ENCODE data around the gene DLGAP1.

DLGAP1 gene

DNA sequence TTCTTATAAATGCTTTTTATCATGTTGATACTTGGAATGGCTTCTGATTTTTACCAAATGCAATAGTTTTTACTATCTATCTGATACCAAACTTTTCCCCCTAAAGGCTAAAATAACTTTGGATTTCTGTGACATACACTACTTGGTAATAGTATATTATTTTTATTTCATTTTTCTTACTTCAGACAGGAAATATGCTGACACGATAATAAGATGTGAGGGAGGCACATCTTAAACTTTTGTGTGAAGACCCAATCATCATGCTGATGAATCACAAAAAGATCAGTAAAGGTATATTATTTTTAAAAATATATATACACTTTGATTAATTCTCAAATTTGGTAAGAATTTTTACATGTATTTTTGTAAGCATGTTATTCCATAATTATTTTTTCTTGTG, 882.3 kb downstream of the DLGAP1 start:
- Histone ChIP-seq H3K27me3 (ENCODE audit: control insufficient read depth, insufficient read depth, low read length) (no peaks in the 10 kb centered on the region), H3K36me3 (ENCODE audit: control insufficient read depth, insufficient read depth, low read length) (no peaks in the 10 kb centered on the region), H3K9me3 (ENCODE audit: control insufficient read depth, low read length) (no peaks in the 10 kb centered on the region), H3K9ac (ENCODE audit: low read length) (no peak overlapping the region), H3K4me3 (ENCODE audit: low read length) (no peak overlapping the region), H3K4me1 (ENCODE audit: control insufficient read depth, insufficient read depth, low read length) (no peaks in the 10 kb centered on the region)

DNA sequence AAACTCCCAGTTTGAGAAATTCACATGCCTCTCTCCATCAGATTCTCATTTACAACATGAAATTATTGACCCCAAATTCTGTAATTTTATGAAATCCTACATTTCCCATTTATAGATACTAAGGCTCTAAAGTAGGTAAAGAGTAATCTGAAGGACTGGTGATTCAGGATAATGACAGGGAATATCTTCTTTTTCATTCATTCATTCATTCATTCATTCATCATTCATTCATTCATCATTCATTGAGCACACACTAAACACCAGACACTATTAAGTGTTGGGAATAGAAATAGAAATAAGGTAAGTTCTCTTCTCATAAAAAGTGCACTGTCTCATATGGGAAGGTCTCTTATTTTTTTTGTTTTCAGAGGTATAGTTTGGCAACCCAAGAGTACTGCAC, 888.3 kb downstream of the DLGAP1 start:
- no peaks in the 10 kb centered on the region for H3K36me3 ChIP-seq (ENCODE audit: control insufficient read depth, insufficient read depth, low read length)
- H3K9me3 ChIP-seq (ENCODE audit: control insufficient read depth, low read length): no peaks in the 10 kb centered on the region
- no peaks in the 10 kb centered on the region for H3K4me1 ChIP-seq (ENCODE audit: control insufficient read depth, insufficient read depth, low read length)
- H3K9ac ChIP-seq (ENCODE audit: low read length): no peak overlapping the region
- H3K27me3 ChIP-seq (ENCODE audit: control insufficient read depth, insufficient read depth, low read length): no peaks in the 10 kb centered on the region
- no peak overlapping the region for H3K4me3 ChIP-seq (ENCODE audit: low read length)

DNA sequence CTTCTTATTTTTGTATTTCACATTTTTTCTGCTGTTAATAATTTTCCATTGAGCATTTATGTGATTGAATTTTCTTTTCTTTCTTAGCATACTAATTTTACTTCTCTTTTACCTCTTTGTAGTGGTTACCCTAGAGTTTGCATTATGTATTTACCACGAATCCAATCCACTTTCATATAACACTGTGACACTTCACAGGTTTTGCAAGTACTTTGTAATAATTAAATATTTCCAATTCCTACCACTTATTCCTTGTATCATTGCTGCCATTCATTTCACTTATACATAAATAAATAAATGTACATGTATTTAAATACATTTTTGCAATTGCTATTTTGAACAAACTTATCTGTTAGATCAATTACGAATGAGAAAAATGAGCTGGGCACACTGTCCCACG, 894.4 kb downstream of the DLGAP1 start:
- no peak overlapping the region for H3K9ac ChIP-seq (ENCODE audit: low read length)
- no peaks in the 10 kb centered on the region for H3K36me3 ChIP-seq (ENCODE audit: control insufficient read depth, insufficient read depth, low read length)
- H3K4me3 ChIP-seq (ENCODE audit: low read length): no peak overlapping the region
- no peaks in the 10 kb centered on the region for H3K9me3 ChIP-seq (ENCODE audit: control insufficient read depth, low read length)
- no peaks in the 10 kb centered on the region for H3K4me1 ChIP-seq (ENCODE audit: control insufficient read depth, insufficient read depth, low read length)
- H3K27me3 ChIP-seq (ENCODE audit: control insufficient read depth, insufficient read depth, low read length): no peaks in the 10 kb centered on the region

DNA sequence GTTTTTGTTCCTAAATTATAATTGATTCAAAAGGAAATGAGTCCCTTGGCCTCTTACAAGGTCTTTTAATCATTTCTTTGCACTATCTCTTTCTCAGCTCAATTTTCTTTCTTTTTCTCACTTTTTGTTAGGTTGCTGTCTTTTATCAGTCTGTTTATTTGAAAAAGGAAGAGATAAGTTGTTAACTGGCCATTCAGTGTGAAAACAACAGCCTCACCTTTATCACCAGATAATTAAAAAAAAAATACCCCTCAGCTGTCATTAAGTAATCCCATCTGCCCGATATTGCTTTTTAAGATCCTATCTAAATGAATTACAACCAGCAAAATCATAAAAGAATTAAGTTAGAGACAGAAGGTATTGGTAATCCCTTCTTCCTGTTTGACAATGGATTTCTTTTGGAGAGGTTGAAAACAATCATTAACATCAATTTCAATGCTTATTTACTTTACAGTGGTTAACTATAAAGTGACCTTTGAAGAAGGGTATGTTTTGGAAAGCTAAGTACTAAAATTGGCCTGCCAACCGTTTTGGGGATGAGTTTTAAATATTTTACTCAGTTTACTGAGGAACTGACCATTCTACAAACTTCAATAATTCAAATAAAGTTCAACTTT, 900.2 kb downstream of the DLGAP1 start:
- Histone ChIP-seq H3K4me1 (ENCODE audit: control insufficient read depth, insufficient read depth, low read length) (no peaks in the 10 kb centered on the region), H3K27me3 (ENCODE audit: control insufficient read depth, insufficient read depth, low read length) (no peaks in the 10 kb centered on the region), H3K4me3 (ENCODE audit: low read length) (no peak overlapping the region), H3K36me3 (ENCODE audit: control insufficient read depth, insufficient read depth, low read length) (no peaks in the 10 kb centered on the region), H3K9ac (ENCODE audit: low read length) (no peak overlapping the region), H3K9me3 (ENCODE audit: control insufficient read depth, low read length) (no peaks in the 10 kb centered on the region)

DNA sequence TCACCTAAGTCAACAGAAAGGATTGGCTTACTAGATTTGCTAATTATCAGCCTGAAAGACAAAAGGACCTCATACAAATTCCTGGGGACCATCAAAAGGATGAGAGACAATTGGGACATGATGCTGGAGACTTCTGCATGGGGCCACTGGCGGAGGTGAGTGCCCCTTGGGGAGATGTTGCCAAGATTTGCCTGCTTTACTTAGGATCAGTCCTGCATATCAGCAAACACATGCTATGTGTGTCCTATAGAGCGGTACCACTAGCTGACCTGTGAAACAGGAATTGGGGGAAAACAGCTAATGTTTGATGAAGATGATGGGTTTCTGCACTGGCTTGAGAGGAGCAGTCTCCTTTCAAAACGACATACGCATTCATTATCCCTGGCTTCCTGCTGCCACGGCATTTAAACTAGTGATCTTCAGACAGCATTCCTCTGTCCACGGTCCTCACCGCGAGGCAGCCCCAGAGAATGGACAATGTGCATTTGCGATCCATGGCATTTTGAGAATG, 901.0 kb downstream of the DLGAP1 start:
- no peak overlapping the region for H3K9ac ChIP-seq (ENCODE audit: low read length)
- H3K4me1 ChIP-seq (ENCODE audit: control insufficient read depth, insufficient read depth, low read length): no peaks in the 10 kb centered on the region
- no peaks in the 10 kb centered on the region for H3K27me3 ChIP-seq (ENCODE audit: control insufficient read depth, insufficient read depth, low read length)
- no peaks in the 10 kb centered on the region for H3K36me3 ChIP-seq (ENCODE audit: control insufficient read depth, insufficient read depth, low read length)
- no peaks in the 10 kb centered on the region for H3K9me3 ChIP-seq (ENCODE audit: control insufficient read depth, low read length)
- no peak overlapping the region for H3K4me3 ChIP-seq (ENCODE audit: low read length)

DNA sequence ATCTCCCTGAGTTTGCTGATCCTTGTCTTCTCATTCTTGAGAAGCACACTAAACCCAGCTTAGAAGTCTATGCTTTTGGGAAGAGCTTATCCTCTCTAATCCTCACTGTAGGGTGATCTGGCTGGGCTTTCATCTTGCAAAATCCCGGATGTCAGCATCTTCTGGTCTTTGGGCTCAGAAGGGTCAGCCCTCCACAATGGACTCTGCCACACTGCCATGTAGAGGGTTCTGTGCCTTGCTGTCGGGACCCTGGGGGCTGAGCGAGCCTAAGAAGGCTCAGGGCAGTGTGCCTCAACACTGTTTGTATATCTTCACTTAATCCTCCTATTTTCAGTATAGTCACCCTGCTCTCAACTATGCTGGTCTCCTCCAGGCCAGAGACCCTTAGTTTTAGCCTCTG, 902.8 kb downstream of the DLGAP1 start:
- Histone ChIP-seq H3K4me3 (ENCODE audit: low read length) (no peak overlapping the region), H3K4me1 (ENCODE audit: control insufficient read depth, insufficient read depth, low read length) (no peaks in the 10 kb centered on the region), H3K36me3 (ENCODE audit: control insufficient read depth, insufficient read depth, low read length) (no peaks in the 10 kb centered on the region), H3K27me3 (ENCODE audit: control insufficient read depth, insufficient read depth, low read length) (no peaks in the 10 kb centered on the region), H3K9me3 (ENCODE audit: control insufficient read depth, low read length) (no peaks in the 10 kb centered on the region), H3K9ac (ENCODE audit: low read length) (no peak overlapping the region)

DNA sequence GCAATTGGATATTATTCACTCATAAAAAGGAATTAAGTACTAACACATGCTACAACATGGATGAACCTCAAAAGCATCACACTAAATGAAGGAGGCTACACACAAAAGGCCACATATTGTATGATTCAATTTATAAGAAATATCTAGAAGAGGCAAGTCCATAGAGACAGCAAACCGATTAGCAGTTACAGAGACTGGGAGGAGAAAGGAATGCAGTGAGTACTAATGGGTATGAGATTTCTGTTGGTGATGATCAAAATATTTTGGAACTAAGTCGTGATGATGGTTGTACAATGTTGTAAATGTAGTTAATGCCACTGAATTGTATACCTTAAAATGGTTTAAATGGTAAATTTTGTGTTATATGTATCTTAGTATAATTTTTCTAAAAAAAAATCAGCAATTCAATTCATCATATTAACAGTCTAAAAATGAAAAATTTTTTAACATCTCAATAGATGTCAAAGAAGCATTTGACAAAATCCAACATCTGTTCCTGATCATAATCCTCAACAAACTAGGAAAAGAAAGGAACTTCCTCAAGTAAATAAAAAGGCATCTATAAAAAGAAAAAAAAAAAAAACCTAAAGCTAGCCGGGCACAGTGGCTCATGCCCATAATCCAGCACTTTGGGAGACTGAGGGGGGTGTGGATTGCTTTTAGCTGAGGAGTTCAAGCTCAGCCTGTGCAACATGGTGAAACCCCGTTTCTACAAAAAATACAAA, 907.1 kb downstream of the DLGAP1 start:
- Histone ChIP-seq H3K4me3 (ENCODE audit: low read length) (no peak overlapping the region), H3K27me3 (ENCODE audit: control insufficient read depth, insufficient read depth, low read length) (no peaks in the 10 kb centered on the region), H3K4me1 (ENCODE audit: control insufficient read depth, insufficient read depth, low read length) (no peaks in the 10 kb centered on the region), H3K9ac (ENCODE audit: low read length) (no peak overlapping the region), H3K36me3 (ENCODE audit: control insufficient read depth, insufficient read depth, low read length) (no peaks in the 10 kb centered on the region), H3K9me3 (ENCODE audit: control insufficient read depth, low read length) (no peaks in the 10 kb centered on the region)

DNA sequence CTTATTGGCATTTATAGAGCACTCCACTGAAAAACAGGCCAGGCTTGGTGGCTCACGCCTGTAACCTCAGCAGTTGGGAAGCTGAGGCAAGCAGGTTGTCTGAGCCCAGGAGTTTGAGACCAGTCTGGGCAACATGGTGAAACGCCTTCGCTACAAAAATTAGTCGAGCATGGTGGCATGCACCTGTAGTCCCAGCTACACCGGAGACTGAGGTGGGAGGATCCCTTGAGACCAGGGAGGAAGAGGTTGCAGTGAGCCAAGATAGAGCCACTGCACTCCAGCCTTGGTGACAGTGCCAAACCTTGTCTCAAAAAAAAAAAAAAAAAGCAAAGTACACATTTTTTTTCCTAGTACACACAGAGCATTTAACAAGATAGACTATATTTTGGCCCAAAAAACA, 909.0 kb downstream of the DLGAP1 start:
- H3K27me3 ChIP-seq (ENCODE audit: control insufficient read depth, insufficient read depth, low read length): no peaks in the 10 kb centered on the region
- H3K36me3 ChIP-seq (ENCODE audit: control insufficient read depth, insufficient read depth, low read length): no peaks in the 10 kb centered on the region
- no peak overlapping the region for H3K4me3 ChIP-seq (ENCODE audit: low read length)
- peaks cover 15% of the 10 kb centered on the region for H3K4me1 ChIP-seq (ENCODE audit: control insufficient read depth, insufficient read depth, low read length)
- H3K9me3 ChIP-seq (ENCODE audit: control insufficient read depth, low read length): no peaks in the 10 kb centered on the region
- H3K9ac ChIP-seq (ENCODE audit: low read length): no peak overlapping the region

DNA sequence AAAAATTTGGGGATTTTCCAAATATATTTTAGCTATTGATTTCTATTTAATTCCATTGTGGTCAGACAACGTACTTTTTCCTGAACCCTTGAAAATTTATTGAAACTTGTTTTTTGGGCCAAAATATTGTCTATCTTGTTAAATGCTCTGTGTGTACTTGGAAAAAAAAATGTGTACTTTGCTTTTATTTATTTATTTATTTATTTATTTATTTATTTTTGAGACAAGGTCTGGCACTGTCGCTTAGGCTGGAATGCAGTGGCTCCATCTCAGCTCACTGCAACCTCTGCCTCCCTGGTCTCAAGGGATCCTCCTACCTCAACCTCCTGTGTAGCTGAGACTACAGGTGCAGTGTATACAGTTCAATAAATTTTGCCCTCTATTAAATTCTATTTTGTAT, 910.6 kb downstream of the DLGAP1 start:
- Histone ChIP-seq H3K36me3 (ENCODE audit: control insufficient read depth, insufficient read depth, low read length) (no peaks in the 10 kb centered on the region), H3K27me3 (ENCODE audit: control insufficient read depth, insufficient read depth, low read length) (no peaks in the 10 kb centered on the region), H3K9me3 (ENCODE audit: control insufficient read depth, low read length) (no peaks in the 10 kb centered on the region), H3K9ac (ENCODE audit: low read length) (no peak overlapping the region), H3K4me3 (ENCODE audit: low read length) (no peak overlapping the region), H3K4me1 (ENCODE audit: control insufficient read depth, insufficient read depth, low read length) (peaks cover 22% of the 10 kb centered on the region)

DNA sequence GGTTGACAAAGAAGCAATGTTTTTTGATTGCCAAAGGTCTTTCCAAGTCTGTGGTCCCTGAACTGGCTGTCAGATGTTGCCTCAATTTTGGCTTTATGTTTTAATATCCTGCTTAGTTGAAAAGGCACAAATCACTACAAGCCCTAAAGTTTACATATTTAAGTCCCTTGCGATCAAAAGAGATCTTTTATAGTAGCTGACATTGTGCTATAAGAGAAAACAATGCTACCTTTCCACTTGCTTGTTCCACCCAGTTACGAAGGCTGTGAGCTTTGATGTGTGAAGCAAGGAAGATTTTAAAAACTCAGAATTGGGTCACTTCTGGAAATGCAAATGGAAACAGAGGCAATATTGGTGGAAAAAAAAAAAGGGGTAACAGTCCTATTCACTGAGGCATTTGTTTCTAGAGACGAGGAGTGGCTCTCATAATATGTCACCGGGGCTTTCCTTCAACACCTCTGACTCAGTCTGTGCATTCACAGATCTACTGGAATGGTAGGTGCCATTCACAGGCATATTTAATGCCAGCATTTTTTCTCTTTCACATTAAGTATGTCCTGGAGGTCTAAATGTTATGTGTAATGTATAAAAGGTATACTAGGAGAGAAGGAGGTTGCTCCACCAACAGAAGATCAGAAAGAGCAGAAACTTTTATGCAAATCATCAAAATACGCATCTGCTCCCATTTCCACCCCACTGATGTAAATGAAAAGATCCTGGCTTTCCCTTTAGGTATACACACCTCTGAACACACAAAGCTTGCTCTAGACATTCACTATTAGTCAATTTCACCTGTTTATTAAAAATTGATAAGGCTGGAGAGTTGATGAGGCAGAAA, 913.3 kb downstream of the DLGAP1 start:
- H3K27me3 ChIP-seq (ENCODE audit: control insufficient read depth, insufficient read depth, low read length): no peaks in the 10 kb centered on the region
- peak overlapping the region; percentile 12 for H3K9ac ChIP-seq (ENCODE audit: low read length)
- H3K9me3 ChIP-seq (ENCODE audit: control insufficient read depth, low read length): no peaks in the 10 kb centered on the region
- H3K36me3 ChIP-seq (ENCODE audit: control insufficient read depth, insufficient read depth, low read length): no peaks in the 10 kb centered on the region
- peaks cover 22% of the 10 kb centered on the region for H3K4me1 ChIP-seq (ENCODE audit: control insufficient read depth, insufficient read depth, low read length)
- no peak overlapping the region for H3K4me3 ChIP-seq (ENCODE audit: low read length)

DNA sequence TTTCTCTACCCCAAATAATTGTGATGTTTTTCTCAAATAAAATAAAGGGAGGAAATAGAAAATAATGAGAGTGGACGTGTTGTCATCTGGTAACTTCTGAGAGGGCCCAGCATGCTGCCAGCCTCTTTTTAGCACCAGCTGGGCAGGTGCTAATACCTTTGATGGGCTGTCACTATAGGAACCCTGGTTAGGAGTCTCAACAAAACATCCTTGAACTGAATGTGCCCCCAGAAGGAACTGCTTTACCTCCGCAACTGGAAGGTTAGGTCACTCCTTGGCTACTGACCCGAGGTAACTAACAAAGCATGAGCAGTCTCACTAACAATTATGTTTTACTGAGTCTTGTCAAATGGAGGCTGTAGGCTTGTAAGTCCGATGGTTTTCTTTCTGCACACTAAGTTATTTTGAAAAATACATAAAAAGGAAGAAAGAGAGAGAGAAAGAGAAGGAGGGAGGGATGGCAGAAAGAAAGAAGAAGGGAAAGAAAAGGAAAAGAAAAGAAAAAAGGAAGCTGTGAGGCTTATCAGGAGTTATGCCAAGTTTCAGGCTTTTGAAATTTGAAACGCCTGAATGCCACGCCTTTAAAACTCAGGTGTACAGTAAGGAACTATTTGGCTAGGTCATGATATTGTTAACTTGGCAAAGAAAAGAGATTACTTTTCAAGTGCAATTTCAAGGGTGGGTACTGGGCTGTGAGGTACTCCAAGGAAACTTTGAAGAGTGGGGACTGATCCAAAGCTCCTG, 914.1 kb downstream of the DLGAP1 start:
- Histone ChIP-seq H3K4me1 (ENCODE audit: control insufficient read depth, insufficient read depth, low read length) (peaks cover 22% of the 10 kb centered on the region), H3K4me3 (ENCODE audit: low read length) (no peak overlapping the region), H3K36me3 (ENCODE audit: control insufficient read depth, insufficient read depth, low read length) (no peaks in the 10 kb centered on the region), H3K9ac (ENCODE audit: low read length) (no peak overlapping the region), H3K27me3 (ENCODE audit: control insufficient read depth, insufficient read depth, low read length) (no peaks in the 10 kb centered on the region), H3K9me3 (ENCODE audit: control insufficient read depth, low read length) (no peaks in the 10 kb centered on the region)
